Spleen (tissue), 7 donors: ENCODE results near the gene MAEA.

ENCODE experiments used
- POLR2A ChIP-seq, 3 donors: fragments of 450-650 bp; IDR thresholded peaks; one replicate each; pipeline ENCODE4 v1.5.1; 2017; ENCODE audit warnings: antibody characterized with exemption in 3 of 3, mild to moderate bottlenecking in 1 of 3
- POLR2AphosphoS5 ChIP-seq, 3 donors: sonication (generic); formaldehyde crosslinking; IDR thresholded peaks; one replicate each; pipeline ENCODE4 v1.5.1; 2017; ENCODE audit warnings: antibody characterized with exemption in 3 of 3
- TF ChIP-seq, protein P1 (sequence below), 11 experiments: fragments of 200-600 bp in 7 of 11; fragments of 450-650 bp in 4 of 11; sonication (generic) in 4 of 11; IDR thresholded peaks in 8 of 11; conservative IDR thresholded peaks in 3 of 11; 1 replicate in 7 of 11; 2 replicates in 4 of 11; pipeline versions ENCODE4 v1.4.0 to v1.8.0; 2016 to 2021; ENCODE audit warnings: antibody characterized with exemption in 11 of 11, inconsistent platforms in 4 of 11, mild to moderate bottlenecking in 1 of 11
- donor health status: DM: no; HTN: no; CAD: no; lungs with moderate emphysema.
- donor health status: DM: no; HTN: no; CAD: no.
- donor health status: DM: no; HTN: no; CAD: no.

GRCh38 chr4:1348746-1349145 is 59.1 kb downstream of the MAEA start:
- TF ChIP-seq, protein P1, sequence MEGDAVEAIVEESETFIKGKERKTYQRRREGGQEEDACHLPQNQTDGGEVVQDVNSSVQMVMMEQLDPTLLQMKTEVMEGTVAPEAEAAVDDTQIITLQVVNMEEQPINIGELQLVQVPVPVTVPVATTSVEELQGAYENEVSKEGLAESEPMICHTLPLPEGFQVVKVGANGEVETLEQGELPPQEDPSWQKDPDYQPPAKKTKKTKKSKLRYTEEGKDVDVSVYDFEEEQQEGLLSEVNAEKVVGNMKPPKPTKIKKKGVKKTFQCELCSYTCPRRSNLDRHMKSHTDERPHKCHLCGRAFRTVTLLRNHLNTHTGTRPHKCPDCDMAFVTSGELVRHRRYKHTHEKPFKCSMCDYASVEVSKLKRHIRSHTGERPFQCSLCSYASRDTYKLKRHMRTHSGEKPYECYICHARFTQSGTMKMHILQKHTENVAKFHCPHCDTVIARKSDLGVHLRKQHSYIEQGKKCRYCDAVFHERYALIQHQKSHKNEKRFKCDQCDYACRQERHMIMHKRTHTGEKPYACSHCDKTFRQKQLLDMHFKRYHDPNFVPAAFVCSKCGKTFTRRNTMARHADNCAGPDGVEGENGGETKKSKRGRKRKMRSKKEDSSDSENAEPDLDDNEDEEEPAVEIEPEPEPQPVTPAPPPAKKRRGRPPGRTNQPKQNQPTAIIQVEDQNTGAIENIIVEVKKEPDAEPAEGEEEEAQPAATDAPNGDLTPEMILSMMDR (IDR thresholded peaks at IDR 0.05 in 8 of 11, conservative IDR thresholded peaks at IDR 0.05 in 3 of 11), result no peak
- TF ChIP-seq POLR2A (IDR thresholded peaks at IDR 0.05), result no peak
- no peak for TF ChIP-seq POLR2AphosphoS5 (IDR thresholded peaks at IDR 0.05)
